NCI-H748 (cell line): Measurements from ENCODE around the gene ADD3.
"Not testable (repeated sequence)": the region's sequence is repeated elsewhere in the genome, so short reads cannot be mapped to it uniquely, and the experiment has no call there.

Experiments
- DNase-seq: peaks from one replicate; lab custom pipeline; 2025; ENCODE audit not compliant: unreplicated experiment; lab: John Stamatoyannopoulos, UW

The ADD3 gene

GRCh38 chr10:110101464-110102144 lies 93.8 kb downstream of the ADD3 start:
- no peak for DNase-seq

- no peak for DNase-seq
Observed at GRCh38 chr10:110103921-110104461, 96.2 kb downstream of the ADD3 start.

DNA sequence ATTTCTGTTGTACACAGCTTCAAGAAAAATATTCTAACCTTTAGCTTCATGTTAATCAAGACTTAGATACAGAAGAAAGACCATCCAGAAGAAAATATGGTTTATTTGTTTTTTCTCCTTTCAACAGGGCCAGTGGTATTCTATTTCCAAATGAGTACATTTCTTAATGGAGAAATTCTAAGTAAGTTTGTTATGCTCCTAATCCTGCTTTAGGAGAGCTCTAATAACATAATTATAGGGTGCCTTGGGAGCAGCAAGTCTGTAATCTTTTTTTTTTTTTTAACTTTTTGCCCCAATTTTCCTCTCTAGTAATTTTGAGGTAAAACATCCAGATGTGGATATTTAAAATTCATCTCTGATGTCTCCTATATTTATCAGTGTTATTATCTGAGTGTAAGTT lies 98.1 kb downstream of the ADD3 start:
- no peak for DNase-seq

GRCh38 chr10:110107430-110107829 lies 99.6 kb downstream of the ADD3 start:
- no peak for DNase-seq

DNA sequence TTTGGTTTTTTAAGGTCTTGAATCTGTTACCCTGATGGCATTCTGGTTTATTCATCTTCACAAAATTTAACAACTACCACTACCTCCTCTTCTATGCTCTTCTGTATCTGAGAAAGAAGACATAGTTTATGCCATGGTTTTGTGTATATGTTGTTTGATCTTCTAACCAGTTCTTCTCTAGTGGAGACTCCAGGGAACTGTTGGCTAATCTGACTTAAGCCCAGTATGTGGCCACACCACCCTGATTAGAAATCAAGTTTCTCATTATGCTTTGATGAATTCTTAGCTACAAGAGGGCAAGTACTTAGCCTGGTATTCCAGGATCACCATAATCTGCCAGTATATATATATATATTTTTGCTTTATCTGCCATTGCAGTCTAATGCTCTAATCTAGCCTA lies 100.1 kb downstream of the ADD3 start:
- no peak for DNase-seq

- no peak for DNase-seq
Observed at GRCh38 chr10:110109511-110109910, 101.7 kb downstream of the ADD3 start.

DNA sequence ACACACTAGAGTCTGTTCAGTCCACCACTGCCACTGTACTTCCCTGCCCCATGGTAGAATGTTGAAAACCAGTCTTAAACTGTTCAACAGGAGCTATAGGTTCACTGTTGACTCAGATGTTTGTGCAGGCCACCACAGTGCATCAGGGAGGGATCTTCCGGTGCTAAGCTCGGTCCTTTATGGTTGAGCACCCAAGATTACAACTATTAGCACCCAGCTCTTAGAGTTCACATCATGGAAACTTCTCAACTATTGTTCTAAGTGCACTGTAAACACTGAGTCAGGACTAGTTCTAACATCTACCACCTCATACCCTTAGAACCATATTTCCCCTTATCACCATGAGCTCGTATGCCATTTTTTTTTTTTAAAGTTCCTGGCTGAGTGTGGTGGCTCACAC lies 102.6 kb downstream of the ADD3 start:
- DNase-seq, result no peak

DNA sequence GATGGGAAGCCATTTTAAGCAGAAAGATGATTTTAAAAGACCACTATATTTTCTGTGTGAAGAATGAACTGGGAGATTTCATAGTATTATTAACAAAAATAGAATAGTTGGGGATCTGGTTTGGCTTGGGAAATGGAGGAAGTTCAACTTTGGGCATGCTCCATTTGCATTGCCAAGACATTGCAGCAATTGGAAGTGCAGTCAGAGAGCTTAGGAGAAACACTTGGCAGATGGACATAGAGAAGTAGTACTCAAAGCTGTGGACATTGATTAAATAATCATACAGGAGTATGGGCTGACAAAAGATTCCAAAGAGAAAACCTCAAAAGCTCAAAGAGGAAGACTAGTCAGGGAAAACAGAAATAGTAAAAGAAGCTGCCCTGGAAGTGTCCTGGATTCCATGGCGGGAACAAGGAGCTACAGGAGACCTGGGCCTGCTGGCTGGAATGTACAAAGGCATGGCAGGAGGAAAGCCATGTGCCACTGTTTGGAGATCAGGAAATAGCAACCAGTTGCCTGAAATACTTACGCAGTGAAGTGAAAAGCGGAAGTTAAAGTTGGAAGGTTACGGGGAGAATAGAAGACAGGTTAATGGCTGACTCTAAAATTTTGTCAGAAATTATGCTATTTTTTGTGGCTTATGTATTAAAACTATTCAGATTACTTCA lies 106.0 kb downstream of the ADD3 start:
- no peak for DNase-seq

- DNase-seq, result not testable (repeated sequence)
Observed at GRCh38 chr10:110114668-110115067, 106.9 kb downstream of the ADD3 start.

DNA sequence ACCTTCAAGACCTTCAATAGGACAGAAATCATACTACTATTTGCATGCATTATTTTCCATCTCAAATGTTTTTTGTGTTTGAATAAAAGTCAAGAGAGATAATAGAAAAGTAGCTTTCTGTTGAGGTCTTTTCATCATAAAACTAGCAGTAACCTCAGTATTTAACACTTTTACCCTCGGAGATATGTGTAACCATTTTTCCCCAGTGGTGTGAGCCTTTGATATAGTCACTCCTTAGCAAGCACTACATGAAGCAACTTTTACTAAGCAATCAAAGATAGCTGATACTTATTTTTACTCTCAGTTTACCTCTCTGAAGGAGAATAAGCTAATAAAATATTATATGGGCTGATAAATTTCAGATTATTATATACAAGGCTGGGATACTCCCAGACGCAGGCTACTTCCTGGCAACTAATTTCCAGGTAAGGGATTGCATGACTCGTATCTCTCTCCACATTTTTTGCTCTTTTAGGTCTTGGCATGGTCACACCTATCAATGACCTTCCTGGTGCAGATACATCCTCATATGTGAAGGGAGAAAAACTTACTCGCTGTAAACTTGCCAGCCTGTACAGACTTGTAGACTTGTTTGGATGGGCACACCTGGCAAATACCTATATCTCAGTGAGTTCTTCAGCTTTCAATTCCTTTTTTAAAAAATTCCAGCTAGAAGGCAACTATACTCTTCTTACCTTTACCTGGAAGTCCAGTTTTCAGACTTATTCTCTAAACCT lies 108.2 kb downstream of the ADD3 start:
- DNase-seq, result no peak

DNA sequence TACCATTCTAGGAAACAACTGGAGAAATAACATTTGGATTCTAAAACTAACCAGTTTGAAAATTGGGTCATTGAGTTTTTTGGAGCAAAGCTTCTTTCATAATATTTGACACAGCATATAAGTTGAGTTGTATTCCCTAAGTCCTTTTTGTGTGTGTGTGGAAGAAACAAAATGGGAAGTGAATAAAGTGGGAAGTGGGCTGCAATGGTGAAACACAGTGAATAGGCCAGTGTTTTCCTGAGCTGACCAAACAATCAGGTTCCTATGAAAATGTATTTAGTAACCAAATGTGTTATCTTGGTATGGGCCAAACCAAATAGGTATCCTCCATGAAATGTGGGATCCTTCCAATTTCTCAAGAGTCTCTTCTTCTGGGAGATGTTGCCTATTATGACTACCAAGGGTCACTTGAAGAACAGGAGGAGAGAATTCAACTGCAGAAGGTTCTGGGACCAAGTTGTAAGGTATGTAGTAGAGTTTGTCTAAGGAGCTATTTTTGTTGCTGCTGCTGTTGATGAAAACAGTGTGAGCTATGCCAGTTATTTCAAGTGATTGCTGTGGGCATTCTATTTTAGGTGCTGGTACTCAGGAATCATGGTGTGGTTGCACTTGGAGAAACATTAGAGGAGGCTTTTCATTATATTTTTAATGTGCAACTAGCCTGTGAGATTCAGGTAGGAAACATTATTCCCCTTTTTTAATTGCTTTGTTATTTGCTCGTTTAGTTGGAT lies 111.3 kb downstream of the ADD3 start:
- DNase-seq, result no peak

- DNase-seq, result no peak
Observed at GRCh38 chr10:110123594-110123993, 115.8 kb downstream of the ADD3 start.

- no peak for DNase-seq
Observed at GRCh38 chr10:110129490-110129889, 121.7 kb downstream of the ADD3 start.

DNA sequence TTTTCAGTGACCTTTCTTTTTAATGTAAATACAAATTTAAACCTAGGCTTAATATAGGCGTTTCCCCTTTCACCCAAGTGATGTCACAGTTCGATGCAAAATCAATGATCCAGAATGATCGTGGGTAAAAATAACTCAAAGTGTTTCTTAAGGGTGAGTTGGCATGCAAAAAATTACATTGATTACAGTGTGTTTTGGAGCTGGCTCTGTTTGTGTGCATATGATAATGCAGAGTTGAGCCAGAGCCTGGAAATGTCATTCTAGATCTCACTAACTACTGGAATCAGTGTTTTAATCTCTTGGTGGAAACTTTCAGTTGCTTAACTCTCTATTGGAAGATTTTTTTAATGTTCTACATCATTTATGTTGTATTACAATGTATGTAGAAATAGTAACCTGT lies 127.1 kb downstream of the ADD3 start:
- DNase-seq, result no peak

- DNase-seq, result not testable (repeated sequence)
Observed at GRCh38 chr10:110135836-110136235, 128.1 kb downstream of the ADD3 start.

DNA sequence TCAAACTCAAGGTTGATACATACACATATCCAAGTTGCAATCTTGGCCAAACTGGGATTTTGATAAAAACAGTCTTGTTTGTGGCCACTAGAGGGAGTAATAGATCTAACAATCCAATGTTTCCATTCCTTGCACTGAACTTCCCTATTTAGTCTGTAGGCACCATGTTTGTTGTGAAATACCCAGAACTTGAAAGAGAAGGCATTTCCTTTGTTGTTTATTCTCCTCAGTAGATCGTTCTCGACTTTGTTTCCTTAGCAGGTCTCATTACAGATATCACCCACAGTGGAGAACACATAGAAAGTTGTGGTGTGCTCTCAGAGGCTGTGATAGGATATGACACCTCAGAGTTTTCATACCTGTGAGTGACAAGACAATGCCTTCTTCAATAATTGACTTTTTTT lies 129.4 kb downstream of the ADD3 start:
- peak; percentile 35 for DNase-seq

- DNase-seq, result peak; percentile 55
Observed at GRCh38 chr10:110138197-110138812, 130.5 kb downstream of the ADD3 start.

DNA sequence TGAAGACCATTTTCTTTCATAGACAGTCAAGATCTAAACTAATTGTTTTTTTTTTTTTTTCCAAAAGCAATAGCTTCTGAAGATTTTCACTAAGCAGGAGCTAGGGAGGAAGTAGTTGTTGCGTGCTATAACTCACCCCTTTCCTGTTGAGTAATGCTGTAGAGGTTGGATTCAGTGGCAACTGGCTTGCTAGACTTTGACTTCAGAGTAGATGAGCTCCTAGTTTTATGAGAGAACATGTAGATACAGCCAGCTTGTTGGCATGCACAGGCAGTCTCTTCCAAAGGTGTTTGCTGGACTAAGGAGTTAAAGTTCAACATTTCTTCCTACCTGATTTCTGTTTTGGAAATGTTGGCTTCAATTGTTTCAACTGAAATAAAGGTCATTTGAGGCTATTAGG lies 133.4 kb downstream of the ADD3 start:
- no peak for DNase-seq

DNA sequence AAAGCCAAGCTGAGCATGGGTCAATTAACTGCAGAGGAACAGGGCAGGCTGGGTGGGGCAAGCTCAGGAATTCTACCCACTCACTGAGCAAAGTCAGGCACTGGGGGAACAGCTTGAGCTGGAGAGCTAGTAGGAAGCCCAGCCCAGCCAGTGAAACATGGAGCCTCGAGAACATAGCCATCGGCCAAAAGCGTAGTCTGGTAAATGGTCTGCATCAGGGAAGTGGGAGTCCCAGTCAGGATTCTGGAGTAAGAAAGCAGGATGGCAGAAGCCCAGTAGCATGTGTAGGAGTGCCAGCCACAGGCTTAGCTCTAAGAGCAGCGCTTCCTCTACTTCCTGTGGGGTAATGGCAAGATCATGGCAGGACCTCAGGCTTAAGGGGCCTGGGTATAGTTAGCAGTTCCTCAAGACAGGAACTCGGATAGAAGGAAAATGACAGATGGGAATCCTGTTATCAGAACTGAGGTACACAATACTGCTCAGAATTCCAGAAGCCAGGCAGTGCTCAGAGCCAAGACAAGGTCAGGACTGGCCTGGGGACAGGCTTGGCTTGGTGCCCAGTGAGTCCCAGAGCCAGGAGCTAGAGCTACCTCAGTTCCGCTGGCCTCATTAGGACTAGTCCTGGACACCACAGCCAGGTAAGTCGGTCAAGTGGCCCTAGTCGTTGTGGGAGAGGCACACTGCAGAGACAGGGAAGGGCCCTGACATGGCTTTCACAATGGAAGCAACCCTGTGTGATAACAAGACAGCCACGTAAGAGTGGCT lies 134.3 kb downstream of the ADD3 start:
- DNase-seq, result no peak

GRCh38 chr10:110142965-110143364 lies 135.2 kb downstream of the ADD3 start:
- DNase-seq, result no peak
